Measurements from ENCODE around the gene CYP4F11. TPM values are rescaled to one million over a fixed set of nuclear protein-coding genes. Genes with fewer than 3 reads are reported as not detected.
"Not testable (repeated sequence)": the region's sequence is repeated elsewhere in the genome, so short reads cannot be mapped to it uniquely, and the experiment has no call there.

The CYP4F11 gene
- total and polyA plus RNA-seq, 2 experiments from 2014 or later: not detected

- DNase-seq (ENCODE audit: low read depth in 1 of 2, low spot score in 1 of 2): no peak
- no peaks in the 10 kb centered on the region for H3K27me3 ChIP-seq
- H3K9me3 ChIP-seq (ENCODE audit: low read depth): no peaks in the 10 kb centered on the region
- H3K27ac ChIP-seq: no peak overlapping the region
- no peak for TF ChIP-seq CTCF (IDR thresholded peaks at IDR 0.05; ENCODE audit: low read depth, low read length)
- no peaks in the 10 kb centered on the region for H3K36me3 ChIP-seq
- no peaks in the 10 kb centered on the region for H3K4me1 ChIP-seq (ENCODE audit: low read depth)
- H3K4me3 ChIP-seq: no peak overlapping the region
Observed at GRCh38 chr19:15895876-15896430, 38.4 kb downstream of the CYP4F11 start.

GRCh38 chr19:15894359-15894758, 40.0 kb downstream of the CYP4F11 start:
- no peak for TF ChIP-seq CTCF (IDR thresholded peaks at IDR 0.05; ENCODE audit: low read depth, low read length)
- Histone ChIP-seq H3K27ac (no peak overlapping the region), H3K27me3 (no peaks in the 10 kb centered on the region), H3K36me3 (no peaks in the 10 kb centered on the region), H3K9me3 (ENCODE audit: low read depth) (no peaks in the 10 kb centered on the region), H3K4me1 (ENCODE audit: low read depth) (no peaks in the 10 kb centered on the region), H3K4me3 (no peak overlapping the region)
- no peak for DNase-seq (ENCODE audit: low read depth in 1 of 2, low spot score in 1 of 2)

GRCh38 chr19:15893477-15893876, 40.9 kb downstream of the CYP4F11 start:
- DNase-seq (ENCODE audit: low read depth in 1 of 2, low spot score in 1 of 2): no peak
- H3K27ac ChIP-seq: no peak overlapping the region
- no peak for TF ChIP-seq CTCF (IDR thresholded peaks at IDR 0.05; ENCODE audit: low read depth, low read length)
- H3K9me3 ChIP-seq (ENCODE audit: low read depth): no peaks in the 10 kb centered on the region
- no peaks in the 10 kb centered on the region for H3K27me3 ChIP-seq
- H3K4me1 ChIP-seq (ENCODE audit: low read depth): no peaks in the 10 kb centered on the region
- no peak overlapping the region for H3K4me3 ChIP-seq
- no peaks in the 10 kb centered on the region for H3K36me3 ChIP-seq

GRCh38 chr19:15892012-15892411, 42.3 kb downstream of the CYP4F11 start:
- Histone ChIP-seq H3K27ac (no peak overlapping the region), H3K36me3 (no peaks in the 10 kb centered on the region), H3K9me3 (ENCODE audit: low read depth) (no peaks in the 10 kb centered on the region), H3K27me3 (no peaks in the 10 kb centered on the region), H3K4me1 (ENCODE audit: low read depth) (no peaks in the 10 kb centered on the region), H3K4me3 (no peak overlapping the region)
- no peak for TF ChIP-seq CTCF (IDR thresholded peaks at IDR 0.05; ENCODE audit: low read depth, low read length)
- DNase-seq (ENCODE audit: low read depth in 1 of 2, low spot score in 1 of 2): no peak

GRCh38 chr19:15891434-15891833, 42.9 kb downstream of the CYP4F11 start:
- TF ChIP-seq CTCF (IDR thresholded peaks at IDR 0.05; ENCODE audit: low read depth, low read length): no peak
- H3K9me3 ChIP-seq (ENCODE audit: low read depth): no peaks in the 10 kb centered on the region
- no peaks in the 10 kb centered on the region for H3K4me1 ChIP-seq (ENCODE audit: low read depth)
- H3K27me3 ChIP-seq: no peaks in the 10 kb centered on the region
- H3K4me3 ChIP-seq: no peak overlapping the region
- no peak for DNase-seq (ENCODE audit: low read depth in 1 of 2, low spot score in 1 of 2)
- H3K36me3 ChIP-seq: no peaks in the 10 kb centered on the region
- H3K27ac ChIP-seq: no peak overlapping the region

GRCh38 chr19:15889339-15889738, 45.0 kb downstream of the CYP4F11 start:
- H3K9me3 ChIP-seq (ENCODE audit: low read depth); H3K27ac ChIP-seq; H3K4me1 ChIP-seq (ENCODE audit: low read depth); DNase-seq (ENCODE audit: low read depth in 1 of 2, low spot score in 1 of 2); H3K36me3 ChIP-seq; H3K4me3 ChIP-seq; H3K27me3 ChIP-seq: not testable (repeated sequence)

All from cardiac muscle cell (in vitro differentiated cells and primary cell).